AG04449 (cell line): ENCODE results near the gene SCUBE1.

Source experiments
- CTCF ChIA-PET: fragments of 350-600 bp; formaldehyde crosslinking; extraction: SDS; loops from one replicate; lab custom pipeline; 2021; ENCODE audit warnings: antibody characterized with exemption; lab: Yijun Ruan, JAX
- POLR2A ChIA-PET: fragments of 400-600, 350-600 bp; formaldehyde crosslinking; extraction: SDS; loops from one replicate; lab custom pipeline; 2020; ENCODE audit warnings: antibody characterized with exemption, inconsistent platforms; lab: Yijun Ruan, JAX
- DNase-seq: peaks from one replicate; pipeline ENCODE4 v3.0.0-alpha.2; 2010; ENCODE audit warnings: low read depth, low spot score
- H3K4me3 ChIP-seq: 2 replicates; pipeline ENCODE4 v1.5.1; 2011; ENCODE audit warnings: low read depth, mild to moderate bottlenecking, control low read depth, low read length
- TF ChIP-seq, protein P1 (sequence below): IDR thresholded peaks from one replicate; pipeline ENCODE4 v1.5.1; 2011; ENCODE audit warnings: mild to moderate bottlenecking, moderate library complexity, low read length, control low read depth, inconsistent platforms; ENCODE audit not compliant: insufficient read depth; ENCODE audit errors: missing control alignments

Gene SCUBE1

DNA sequence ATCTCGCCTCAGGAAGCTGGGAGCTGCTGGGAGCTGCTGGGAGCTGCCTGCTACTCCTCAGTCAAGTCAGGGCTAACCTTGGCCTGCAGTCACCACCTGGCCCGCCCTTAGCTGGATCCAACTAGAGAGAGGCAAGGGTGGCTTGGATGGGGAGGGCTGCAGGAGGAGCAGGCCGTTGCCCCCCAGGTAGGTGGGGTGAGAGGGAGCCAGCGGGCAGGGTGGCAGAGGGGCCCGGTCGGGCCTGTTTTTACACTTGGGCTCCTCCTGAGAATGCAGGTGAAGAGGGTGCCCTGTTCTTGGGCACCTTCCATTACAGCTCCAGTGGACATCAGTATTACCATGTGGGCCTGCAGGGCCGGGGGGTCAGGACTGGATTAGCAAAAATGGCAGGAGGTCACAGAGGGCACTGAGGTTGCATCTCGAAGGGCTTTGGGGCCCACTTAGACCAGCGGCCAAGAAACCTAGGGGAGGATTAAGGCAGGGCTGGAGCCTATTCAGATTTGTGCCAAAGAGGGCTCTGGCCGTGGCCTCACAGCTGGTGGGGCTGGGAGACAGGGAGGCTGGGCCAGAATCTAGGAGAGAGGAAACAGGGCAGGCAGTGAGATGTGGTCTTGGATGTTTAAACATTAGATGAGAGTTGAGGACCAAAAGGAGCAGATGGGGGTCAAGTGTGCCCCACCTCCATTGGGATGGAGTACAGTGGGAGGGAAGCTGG lies 95.5 kb downstream of the SCUBE1 start:
- TF ChIP-seq, protein P1, sequence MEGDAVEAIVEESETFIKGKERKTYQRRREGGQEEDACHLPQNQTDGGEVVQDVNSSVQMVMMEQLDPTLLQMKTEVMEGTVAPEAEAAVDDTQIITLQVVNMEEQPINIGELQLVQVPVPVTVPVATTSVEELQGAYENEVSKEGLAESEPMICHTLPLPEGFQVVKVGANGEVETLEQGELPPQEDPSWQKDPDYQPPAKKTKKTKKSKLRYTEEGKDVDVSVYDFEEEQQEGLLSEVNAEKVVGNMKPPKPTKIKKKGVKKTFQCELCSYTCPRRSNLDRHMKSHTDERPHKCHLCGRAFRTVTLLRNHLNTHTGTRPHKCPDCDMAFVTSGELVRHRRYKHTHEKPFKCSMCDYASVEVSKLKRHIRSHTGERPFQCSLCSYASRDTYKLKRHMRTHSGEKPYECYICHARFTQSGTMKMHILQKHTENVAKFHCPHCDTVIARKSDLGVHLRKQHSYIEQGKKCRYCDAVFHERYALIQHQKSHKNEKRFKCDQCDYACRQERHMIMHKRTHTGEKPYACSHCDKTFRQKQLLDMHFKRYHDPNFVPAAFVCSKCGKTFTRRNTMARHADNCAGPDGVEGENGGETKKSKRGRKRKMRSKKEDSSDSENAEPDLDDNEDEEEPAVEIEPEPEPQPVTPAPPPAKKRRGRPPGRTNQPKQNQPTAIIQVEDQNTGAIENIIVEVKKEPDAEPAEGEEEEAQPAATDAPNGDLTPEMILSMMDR = no peak
- no peak overlapping the region for H3K4me3 ChIP-seq
- CTCF ChIA-PET = interaction anchor here (1.5 to 2.0 kb wide), 2 partner anchors 17 to 140 kb away, joined by 4 to 8 read pairs; no protein-coding TSS in a partner anchor
- DNase-seq = no peak
- POLR2A ChIA-PET = interaction anchor here (1.0 kb wide), 1 partner anchor 12 kb away, joined by 3 read pairs; no protein-coding TSS in a partner anchor

DNA sequence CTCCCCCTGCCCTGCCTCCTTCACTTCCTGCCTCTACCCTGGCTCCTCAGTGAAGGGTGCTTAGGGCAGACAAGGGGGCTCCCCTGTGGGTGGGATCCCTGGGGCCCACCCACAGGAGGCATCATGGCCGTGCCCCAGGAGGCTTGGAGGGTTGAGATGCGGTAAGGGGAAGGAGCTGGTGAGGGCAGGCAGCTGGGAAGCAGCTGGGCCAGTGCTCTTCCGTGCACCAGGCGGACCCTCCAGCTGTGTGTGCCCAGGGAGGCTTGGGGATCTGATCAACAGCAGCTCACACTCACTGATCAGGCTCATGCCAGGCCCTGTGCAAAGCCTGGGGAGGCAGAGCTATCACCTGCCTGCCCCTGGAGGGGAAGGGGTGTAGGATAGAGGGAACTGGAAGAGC lies 97.0 kb downstream of the SCUBE1 start:
- TF ChIP-seq, protein P1 = no peak
- POLR2A ChIA-PET = no interaction called here
- no peak overlapping the region for H3K4me3 ChIP-seq
- CTCF ChIA-PET = interaction anchor here (1.4 to 2.0 kb wide), 3 partner anchors 11 to 142 kb away, joined by 4 to 8 read pairs (median 5); no protein-coding TSS in a partner anchor
- DNase-seq = no peak

DNA sequence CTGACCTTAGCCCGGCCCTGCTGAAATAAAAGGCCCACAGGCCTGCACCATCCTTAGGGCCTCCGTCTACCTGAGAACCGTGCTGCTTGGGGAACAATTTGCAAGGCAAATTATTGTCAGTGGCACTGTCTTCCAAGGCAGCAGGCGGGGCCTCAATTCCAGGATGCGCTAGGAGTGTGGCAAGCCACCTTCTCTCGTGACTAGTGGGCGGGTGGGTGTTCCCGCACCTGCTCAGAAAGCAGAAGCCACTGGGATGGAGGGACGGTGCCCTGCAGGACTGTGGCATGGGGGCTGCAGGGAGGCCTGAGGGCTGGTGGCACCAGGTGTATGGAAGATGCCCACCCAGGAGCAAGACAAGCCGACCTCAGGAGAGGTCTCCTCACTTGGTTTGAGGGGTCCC lies 97.5 kb downstream of the SCUBE1 start:
- ChIA-PET CTCF (interaction anchor here (1.4 to 2.0 kb wide), 2 partner anchors 11 to 15 kb away, joined by 5 to 8 read pairs; no protein-coding TSS in a partner anchor), POLR2A (no interaction called here)
- TF ChIP-seq, protein P1 = no peak
- H3K4me3 ChIP-seq = no peak overlapping the region
- no peak for DNase-seq

DNA sequence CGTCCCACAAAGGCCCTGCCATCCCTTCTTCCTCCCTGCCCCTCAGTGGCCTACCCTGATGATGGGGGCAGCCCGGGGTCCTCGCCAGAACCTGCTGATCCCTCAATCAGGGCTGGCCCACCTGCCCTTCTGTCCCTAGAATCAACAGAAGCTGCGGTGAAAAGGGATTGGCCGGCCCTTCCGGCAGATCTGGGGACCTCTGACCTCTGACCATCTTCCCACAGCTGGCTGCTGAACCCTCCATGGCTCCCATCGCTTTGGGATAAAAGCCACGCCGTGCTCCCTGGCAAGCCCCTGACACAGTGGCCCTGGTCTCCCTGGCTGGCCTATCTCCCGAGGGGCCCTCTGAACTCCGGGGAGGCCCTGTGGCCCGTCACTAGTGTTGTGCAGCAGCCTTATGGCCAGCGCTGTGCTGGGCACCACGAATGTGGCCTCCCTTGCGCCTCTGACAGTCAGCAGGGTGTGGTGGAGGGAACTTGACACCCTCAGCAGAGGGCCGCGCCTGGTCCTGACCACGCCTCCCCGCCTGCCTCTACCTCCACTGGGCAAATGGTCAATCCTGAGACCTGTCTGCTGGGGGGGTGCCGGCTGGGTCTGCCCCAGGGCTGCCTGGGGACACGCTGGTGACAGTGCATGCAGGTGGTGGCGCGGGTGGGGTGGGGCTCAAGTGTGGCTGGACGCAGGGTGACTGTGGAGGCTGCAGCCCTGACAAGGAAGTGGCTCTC lies 98.2 kb downstream of the SCUBE1 start:
- CTCF ChIA-PET = no interaction called here
- DNase-seq = no peak
- TF ChIP-seq, protein P1 = no peak
- POLR2A ChIA-PET = no interaction called here
- H3K4me3 ChIP-seq = no peak overlapping the region

DNA sequence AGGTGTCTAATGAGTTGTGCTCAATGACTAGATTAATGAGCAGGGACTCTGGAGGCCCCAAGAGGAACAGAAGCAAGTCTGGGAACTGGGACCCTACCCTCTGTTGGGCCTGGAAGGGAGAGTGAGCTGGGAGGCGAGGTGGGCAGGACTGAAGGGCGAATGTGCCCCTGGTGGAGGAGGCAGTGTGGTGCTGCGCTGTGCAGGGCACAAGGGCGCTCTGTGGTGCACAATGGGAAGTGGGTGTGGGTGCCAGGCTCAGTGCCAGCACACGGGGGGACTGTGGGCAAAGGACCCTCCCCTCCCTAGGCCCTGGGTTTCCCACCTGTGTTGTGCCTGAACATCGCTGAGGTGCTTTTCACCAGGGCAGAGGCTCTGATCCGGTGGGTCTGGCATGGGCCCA lies 98.8 kb downstream of the SCUBE1 start:
- TF ChIP-seq, protein P1 = no peak
- CTCF ChIA-PET = interaction anchor here (1.2 kb wide), 1 partner anchor 13 kb away, joined by 3 read pairs; no protein-coding TSS in a partner anchor

DNA sequence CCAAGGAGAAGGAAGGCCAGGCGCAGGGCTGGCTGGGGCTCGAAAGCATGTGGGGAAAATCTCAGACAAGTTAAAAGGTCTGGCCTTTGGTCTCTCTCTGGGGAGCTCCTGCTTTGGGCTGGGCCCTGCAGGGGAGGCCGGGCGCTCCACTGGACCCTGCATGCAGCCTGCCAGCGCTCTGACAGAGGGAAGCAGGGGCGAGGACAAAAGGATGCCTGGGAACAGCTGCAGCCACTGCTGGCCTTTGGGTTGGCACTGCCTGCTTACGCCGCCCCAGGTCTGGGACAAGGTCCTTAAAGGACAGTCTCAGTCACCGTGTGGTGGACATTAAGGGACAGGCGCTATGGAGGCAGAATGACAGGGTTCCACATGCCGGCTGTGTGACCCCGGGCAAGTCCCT lies 99.8 kb downstream of the SCUBE1 start:
- TF ChIP-seq, protein P1 = no peak
- no peak for DNase-seq
- ChIA-PET CTCF (interaction anchor here (0.9 to 1.2 kb wide), 2 partner anchors 12 to 14 kb away, joined by 3 read pairs; no protein-coding TSS in a partner anchor), POLR2A (no interaction called here)
- no peak overlapping the region for H3K4me3 ChIP-seq

More for the DNA sequence above, 98.8 kb downstream of the SCUBE1 start:
- POLR2A ChIA-PET = no interaction called here
- DNase-seq = no peak
- no peak overlapping the region for H3K4me3 ChIP-seq
